Keratinocyte (primary cell): ENCODE data around the gene LILRA1.

Experiments used
- CTCF ChIP-seq, 3 experiments: IDR thresholded peaks in 1 of 3; conservative IDR thresholded peaks in 1 of 3; optimal IDR thresholded peaks in 1 of 3; 2 replicates in 2 of 3; 3 replicates in 1 of 3; pipeline versions ENCODE3 to v1.5.1; 2011; ENCODE audit warnings: low read length in 3 of 3, mild to moderate bottlenecking in 3 of 3, moderate library complexity in 2 of 3, control low read depth in 1 of 3, inconsistent platforms in 1 of 3; ENCODE audit not compliant: insufficient read depth in 2 of 3; ENCODE audit errors: extremely low read depth in 1 of 3
- EZH2 ChIP-seq: IDR thresholded peaks from one replicate; pipeline ENCODE4 v1.6.1; 2012; ENCODE audit warnings: inconsistent platforms, mild to moderate bottlenecking, low read length, moderate library complexity

- TF ChIP-seq CTCF (optimal IDR thresholded peaks at IDR 0.05 in 1 of 3, IDR thresholded peaks at IDR 0.05 in 1 of 3, conservative IDR thresholded peaks at IDR 0.05 in 1 of 3; ENCODE audit: extremely low read depth in 1 of 3, insufficient read depth in 2 of 3, low read length in 3 of 3) (no peak), EZH2 (no peak)
These were observed 38.5 kb upstream of the LILRA1 start for GRCh38 chr19:54554896-54555295.
